K562 (cell line): ENCODE results near the gene IL2RG. TPM values are rescaled to one million over a fixed set of nuclear protein-coding genes. Genes with fewer than 3 reads are reported as not detected.
A peak's percentile ranks its signal among the peaks of the same experiment; 100 is the strongest.

ENCODE experiments used
- DMBX1 ChIP-seq: fragments of 250-450 bp; sonication (Bioruptor Pico); IDR thresholded peaks from 2 replicates; pipeline ENCODE4 v1.8.0; 2022; ENCODE audit warnings: inconsistent platforms, mild to moderate bottlenecking, moderate library complexity, borderline replicate concordance
- ETS1 ChIP-seq: conservative IDR thresholded peaks from 2 replicates; pipeline ENCODE4 v1.6.1; 2011; ENCODE audit warnings: low read depth, mild to moderate bottlenecking, low read length; ENCODE audit not compliant: control insufficient read depth
- HDAC1 ChIP-seq, 2 experiments: fragments of 450-650 bp; IDR thresholded peaks; 2 replicates each; pipeline ENCODE4 v1.6.1; 2016 to 2017; ENCODE audit warnings: inconsistent platforms in 1 of 2, mild to moderate bottlenecking in 1 of 2, moderate library complexity in 1 of 2
- HEY1 ChIP-seq: fragments of 250-450 bp; sonication (Bioruptor Pico); IDR thresholded peaks from 2 replicates; pipeline ENCODE4 v1.5.0; 2020; ENCODE audit warnings: mild to moderate bottlenecking, moderate library complexity, borderline replicate concordance
- HNRNPH1 ChIP-seq: fragments of 200-400 bp; formaldehyde crosslinking; optimal IDR thresholded peaks from 2 replicates; pipeline ENCODE3; 2017; ENCODE audit warnings: low read depth, mild to moderate bottlenecking, low read length, moderate library complexity
- MNT ChIP-seq, 2 experiments: fragments of 450-650 bp; conservative IDR thresholded peaks; 2 replicates each; pipeline ENCODE4 v1.6.1; 2017; ENCODE audit warnings: mild to moderate bottlenecking in 2 of 2, moderate library complexity in 2 of 2
- MYNN ChIP-seq, 2 experiments: sonication (generic); formaldehyde crosslinking in 1 of 2; IDR thresholded peaks; 2 replicates each; pipeline versions ENCODE4 v1.5.0 to v1.6.1; 2016 to 2020; ENCODE audit warnings: antibody characterized with exemption in 1 of 2, missing genetic modification reagents in 1 of 2
- NEUROD1 ChIP-seq: fragments of 150-350 bp; IDR thresholded peaks from 2 replicates; pipeline ENCODE4 v1.6.1; 2014; ENCODE audit warnings: borderline replicate concordance, low read length, low read depth; ENCODE audit not compliant: partially characterized antibody
- NFE2 ChIP-seq: IDR thresholded peaks from 2 replicates; pipeline ENCODE4 v1.6.1; 2014; ENCODE audit warnings: antibody characterized with exemption, low read depth
- SIN3B ChIP-seq: fragments of 450-650 bp; IDR thresholded peaks from 2 replicates; pipeline ENCODE4 v1.6.1; 2017; ENCODE audit warnings: low read depth, mild to moderate bottlenecking, moderate library complexity
- TAF9B ChIP-seq: fragments of 450-650 bp; IDR thresholded peaks from 2 replicates; pipeline ENCODE4 v1.6.1; 2018; ENCODE audit warnings: mild to moderate bottlenecking; ENCODE audit not compliant: partially characterized antibody
- ZBTB7A ChIP-seq: IDR thresholded peaks from 2 replicates; pipeline ENCODE4 v1.6.1; 2011; ENCODE audit warnings: low read depth, mild to moderate bottlenecking, low read length, moderate library complexity, borderline replicate concordance; ENCODE audit not compliant: control insufficient read depth
- ZNF785 ChIP-seq: fragments of 250-450 bp; sonication (Bioruptor Pico); IDR thresholded peaks from 2 replicates; pipeline ENCODE4 v1.4.0; 2020; ENCODE audit warnings: mild to moderate bottlenecking
- polyA plus RNA-seq, 8 experiments: library from polyadenylated mRNA; depleted of rRNA in 4 of 8; stranded (reverse) in 5 of 8; unstranded in 3 of 8; fragments of >200 nt; fragmentation: Nextera tagmentation in 2 of 8; fragmentation: Illumina TruSeq in 1 of 8; extraction: Ambion mirVana in 2 of 8; extraction: Trizol in 1 of 8; gene quantifications; 2 replicates each; pipeline versions ENCODE4 v1.2.1 to v1.2.3, GENCODE V29; 2011 to 2014; ENCODE audit warnings: inconsistent platforms in 1 of 8, missing spikeins in 1 of 8
- total RNA-seq, 7 experiments: library from RNA; depleted of rRNA in 6 of 7; stranded (reverse); fragments of >200 nt in 6 of 7; fragmentation: Illumina TruSeq in 2 of 7; extraction: Trizol in 2 of 7; gene quantifications; 2 replicates each; pipeline versions ENCODE4 v1.2.1 to v1.2.3, GENCODE V29; 2011 to 2021; ENCODE audit warnings: low replicate concordance in 1 of 7
- TF ChIP-seq, protein P1 (sequence below): fragments of 450-650 bp; formaldehyde crosslinking; IDR thresholded peaks from 2 replicates; pipeline ENCODE4 v1.4.0; 2020; ENCODE audit warnings: mild to moderate bottlenecking
- TF ChIP-seq, protein P2 (sequence below): sonication (generic); formaldehyde crosslinking; IDR thresholded peaks from 2 replicates; pipeline ENCODE4 v1.8.1; 2022; ENCODE audit warnings: missing genetic modification reagents
- TF ChIP-seq, protein P3 (sequence below), 3 experiments: fragments of 200-800 bp in 1 of 3; fragments of 250-450 bp in 1 of 3; fragments of 450-650 bp in 1 of 3; sonication (Bioruptor Pico) in 1 of 3; sonication (Bioruptor generic) in 1 of 3; formaldehyde crosslinking in 1 of 3; IDR thresholded peaks; 2 replicates each; pipeline versions ENCODE4 v1.6.1 to v1.8.0; 2016 to 2022; ENCODE audit warnings: mild to moderate bottlenecking in 2 of 3, missing genetic modification characterization in 2 of 3, missing compliant biosample characterization in 1 of 3, moderate library complexity in 1 of 3

The IL2RG gene
- total and polyA plus RNA-seq, 9 of the 15 experiments (the other 6 are each of a cell fraction or from before 2014, with no cell fraction given), result 5.5 to 55.4 (median 19.7) TPM

- TF ChIP-seq, protein P1, sequence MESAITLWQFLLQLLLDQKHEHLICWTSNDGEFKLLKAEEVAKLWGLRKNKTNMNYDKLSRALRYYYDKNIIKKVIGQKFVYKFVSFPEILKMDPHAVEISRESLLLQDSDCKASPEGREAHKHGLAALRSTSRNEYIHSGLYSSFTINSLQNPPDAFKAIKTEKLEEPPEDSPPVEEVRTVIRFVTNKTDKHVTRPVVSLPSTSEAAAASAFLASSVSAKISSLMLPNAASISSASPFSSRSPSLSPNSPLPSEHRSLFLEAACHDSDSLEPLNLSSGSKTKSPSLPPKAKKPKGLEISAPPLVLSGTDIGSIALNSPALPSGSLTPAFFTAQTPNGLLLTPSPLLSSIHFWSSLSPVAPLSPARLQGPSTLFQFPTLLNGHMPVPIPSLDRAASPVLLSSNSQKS (CRISPR knock-in tag), result no peak
- TF ChIP-seq HEY1 (CRISPR knock-in tag), result no peak
- peak; percentile 45; the same call in 1 of the 2 replicates for TF ChIP-seq SIN3B
- TF ChIP-seq, protein P2, sequence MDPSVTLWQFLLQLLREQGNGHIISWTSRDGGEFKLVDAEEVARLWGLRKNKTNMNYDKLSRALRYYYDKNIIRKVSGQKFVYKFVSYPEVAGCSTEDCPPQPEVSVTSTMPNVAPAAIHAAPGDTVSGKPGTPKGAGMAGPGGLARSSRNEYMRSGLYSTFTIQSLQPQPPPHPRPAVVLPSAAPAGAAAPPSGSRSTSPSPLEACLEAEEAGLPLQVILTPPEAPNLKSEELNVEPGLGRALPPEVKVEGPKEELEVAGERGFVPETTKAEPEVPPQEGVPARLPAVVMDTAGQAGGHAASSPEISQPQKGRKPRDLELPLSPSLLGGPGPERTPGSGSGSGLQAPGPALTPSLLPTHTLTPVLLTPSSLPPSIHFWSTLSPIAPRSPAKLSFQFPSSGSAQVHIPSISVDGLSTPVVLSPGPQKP, result peak; percentile 76; the same call in 1 of the 2 replicates
- peak; percentile 27 for TF ChIP-seq NEUROD1
- no peak for TF ChIP-seq MYNN (IDR thresholded peaks at IDR 0.05)
- TF ChIP-seq MYNN (CRISPR knock-in tag; IDR thresholded peaks at IDR 0.05), result no peak
- TF ChIP-seq TAF9B, result peak; percentile 27
- TF ChIP-seq ETS1, result no peak
- TF ChIP-seq HDAC1 (IDR thresholded peaks at IDR 0.05), result 0 out of 4 replicates have a peak, but pooled peaks of 1 of the 2 experiments have one; percentile 38
- TF ChIP-seq ZNF785 (CRISPR knock-in tag), result no peak
- TF ChIP-seq DMBX1 (CRISPR knock-in tag), result peak; percentile 90
- peak; percentile 71 to 85 for TF ChIP-seq MNT (conservative IDR thresholded peaks at IDR 0.05)
- TF ChIP-seq ZBTB7A, result no peak; the same call in 1 of the 2 replicates
- no peak for TF ChIP-seq HNRNPH1
- TF ChIP-seq NFE2, result no peak
- TF ChIP-seq, protein P3, sequence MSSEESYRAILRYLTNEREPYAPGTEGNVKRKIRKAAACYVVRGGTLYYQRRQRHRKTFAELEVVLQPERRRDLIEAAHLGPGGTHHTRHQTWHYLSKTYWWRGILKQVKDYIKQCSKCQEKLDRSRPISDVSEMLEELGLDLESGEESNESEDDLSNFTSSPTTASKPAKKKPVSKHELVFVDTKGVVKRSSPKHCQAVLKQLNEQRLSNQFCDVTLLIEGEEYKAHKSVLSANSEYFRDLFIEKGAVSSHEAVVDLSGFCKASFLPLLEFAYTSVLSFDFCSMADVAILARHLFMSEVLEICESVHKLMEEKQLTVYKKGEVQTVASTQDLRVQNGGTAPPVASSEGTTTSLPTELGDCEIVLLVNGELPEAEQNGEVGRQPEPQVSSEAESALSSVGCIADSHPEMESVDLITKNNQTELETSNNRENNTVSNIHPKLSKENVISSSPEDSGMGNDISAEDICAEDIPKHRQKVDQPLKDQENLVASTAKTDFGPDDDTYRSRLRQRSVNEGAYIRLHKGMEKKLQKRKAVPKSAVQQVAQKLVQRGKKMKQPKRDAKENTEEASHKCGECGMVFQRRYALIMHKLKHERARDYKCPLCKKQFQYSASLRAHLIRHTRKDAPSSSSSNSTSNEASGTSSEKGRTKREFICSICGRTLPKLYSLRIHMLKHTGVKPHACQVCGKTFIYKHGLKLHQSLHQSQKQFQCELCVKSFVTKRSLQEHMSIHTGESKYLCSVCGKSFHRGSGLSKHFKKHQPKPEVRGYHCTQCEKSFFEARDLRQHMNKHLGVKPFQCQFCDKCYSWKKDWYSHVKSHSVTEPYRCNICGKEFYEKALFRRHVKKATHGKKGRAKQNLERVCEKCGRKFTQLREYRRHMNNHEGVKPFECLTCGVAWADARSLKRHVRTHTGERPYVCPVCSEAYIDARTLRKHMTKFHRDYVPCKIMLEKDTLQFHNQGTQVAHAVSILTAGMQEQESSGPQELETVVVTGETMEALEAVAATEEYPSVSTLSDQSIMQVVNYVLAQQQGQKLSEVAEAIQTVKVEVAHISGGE (CRISPR knock-in tag; IDR thresholded peaks at IDR 0.05), result peak in 1 of 3 experiments; percentile 78; a peak in 2 of 6 replicates
Observed at GRCh38 chrX:71068044-71068918, 43.1 kb downstream of the IL2RG start, which contains the start of gene SNX12 (continued).
